Measurements from ENCODE around the gene UMOD. TPM values are rescaled to one million over a fixed set of nuclear protein-coding genes. Genes with fewer than 3 reads are reported as not detected.

UMOD gene
- total RNA-seq, 6 donors from 2014 or later: not detected

DNA sequence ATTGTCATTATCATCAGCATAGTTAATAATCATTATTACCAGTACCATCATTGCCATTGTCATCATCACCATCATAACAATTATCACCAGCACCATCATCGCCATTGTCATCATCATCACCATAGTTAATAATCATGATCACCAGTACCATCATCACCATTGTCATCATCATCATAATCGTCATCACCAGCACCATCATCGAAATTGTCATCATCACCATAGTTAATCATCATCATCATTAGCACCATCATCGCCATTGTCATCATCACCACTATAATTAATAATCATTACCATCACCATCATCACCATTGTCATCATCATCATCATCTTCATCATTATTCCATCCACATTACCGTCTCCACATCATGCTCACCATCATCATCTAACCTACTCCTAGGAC lies 38.5 kb upstream of the UMOD start:
- H3K27me3 ChIP-seq: no peaks in the 10 kb centered on the region
- H3K4me3 ChIP-seq: no peak overlapping the region
- H3K4me1 ChIP-seq: peaks cover 1 to 13% (median 6%) of the 10 kb centered on the region in 4 donors
- ATAC-seq (ENCODE audit: low FRiP score in 2 of 2): no peak
- DNase-seq: no peak
- TF ChIP-seq POLR2A (IDR thresholded peaks at IDR 0.05) (no peak), POLR2AphosphoS5 (IDR thresholded peaks at IDR 0.05) (no peak), EP300 (IDR thresholded peaks at IDR 0.05) (no peak)
- TF ChIP-seq, protein P1, sequence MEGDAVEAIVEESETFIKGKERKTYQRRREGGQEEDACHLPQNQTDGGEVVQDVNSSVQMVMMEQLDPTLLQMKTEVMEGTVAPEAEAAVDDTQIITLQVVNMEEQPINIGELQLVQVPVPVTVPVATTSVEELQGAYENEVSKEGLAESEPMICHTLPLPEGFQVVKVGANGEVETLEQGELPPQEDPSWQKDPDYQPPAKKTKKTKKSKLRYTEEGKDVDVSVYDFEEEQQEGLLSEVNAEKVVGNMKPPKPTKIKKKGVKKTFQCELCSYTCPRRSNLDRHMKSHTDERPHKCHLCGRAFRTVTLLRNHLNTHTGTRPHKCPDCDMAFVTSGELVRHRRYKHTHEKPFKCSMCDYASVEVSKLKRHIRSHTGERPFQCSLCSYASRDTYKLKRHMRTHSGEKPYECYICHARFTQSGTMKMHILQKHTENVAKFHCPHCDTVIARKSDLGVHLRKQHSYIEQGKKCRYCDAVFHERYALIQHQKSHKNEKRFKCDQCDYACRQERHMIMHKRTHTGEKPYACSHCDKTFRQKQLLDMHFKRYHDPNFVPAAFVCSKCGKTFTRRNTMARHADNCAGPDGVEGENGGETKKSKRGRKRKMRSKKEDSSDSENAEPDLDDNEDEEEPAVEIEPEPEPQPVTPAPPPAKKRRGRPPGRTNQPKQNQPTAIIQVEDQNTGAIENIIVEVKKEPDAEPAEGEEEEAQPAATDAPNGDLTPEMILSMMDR (IDR thresholded peaks at IDR 0.05): no peak
- 95% methylated on average over 5 of the region's 5 CpGs for WGBS, 2 donors
- H3K9me3 ChIP-seq: no peaks in the 10 kb centered on the region
- H3K27ac ChIP-seq: no peak overlapping the region
- H3K36me3 ChIP-seq: no peaks in the 10 kb centered on the region

DNA sequence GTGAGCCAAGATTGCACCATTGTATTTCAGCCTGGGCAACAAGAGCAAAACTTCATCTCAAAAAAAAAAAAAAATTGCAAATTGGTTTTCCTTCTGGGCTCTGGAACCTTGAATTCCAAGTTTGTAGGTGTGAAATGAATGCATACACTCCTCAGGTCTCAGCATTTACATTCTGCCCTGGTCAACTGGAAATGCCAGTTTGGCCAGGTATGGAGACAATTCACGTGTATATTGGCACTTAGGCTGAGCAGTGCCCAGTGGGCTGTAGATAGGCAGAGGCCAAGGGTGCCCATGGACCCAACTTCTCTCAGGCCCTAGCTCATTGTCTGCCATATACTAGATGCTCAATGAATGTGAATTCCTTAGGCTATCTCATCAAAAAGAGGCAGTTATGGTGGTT lies 36.3 kb upstream of the UMOD start:
- no peaks in the 10 kb centered on the region for H3K27me3 ChIP-seq
- TF ChIP-seq, protein P1 (IDR thresholded peaks at IDR 0.05): no peak
- TF ChIP-seq POLR2AphosphoS5 (IDR thresholded peaks at IDR 0.05) (no peak), EP300 (IDR thresholded peaks at IDR 0.05) (no peak)
- WGBS, 2 donors: 44 to 92% methylated on average over 1 of the region's 1 CpG
- no peak overlapping the region for H3K4me3 ChIP-seq
- peaks cover 0 to 7% (median 5%) of the 10 kb centered on the region in 4 donors for H3K4me1 ChIP-seq
- H3K36me3 ChIP-seq: no peaks in the 10 kb centered on the region
- H3K27ac ChIP-seq: no peak overlapping the region
- ATAC-seq (ENCODE audit: low FRiP score in 2 of 2) (no peak), DNase-seq (no peak)
- H3K9me3 ChIP-seq: no peaks in the 10 kb centered on the region

DNA sequence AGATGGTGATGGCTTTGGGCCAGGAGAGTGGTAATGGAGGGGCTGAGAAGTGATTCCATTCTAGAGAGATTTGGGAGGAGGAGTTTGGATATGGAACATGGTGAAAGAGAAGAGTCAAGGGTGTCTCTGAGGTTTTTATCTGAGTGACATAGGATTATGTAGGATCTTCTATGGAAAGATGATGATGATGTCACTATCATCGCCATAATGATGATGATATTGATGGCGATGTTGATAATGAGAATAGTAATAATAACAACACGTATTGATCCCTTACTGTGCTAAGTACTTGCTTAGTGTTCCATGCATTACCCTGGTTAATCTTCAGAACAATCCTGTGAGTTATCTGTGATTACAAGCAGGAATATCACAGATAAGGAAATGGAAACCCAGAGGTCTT lies 35.5 kb upstream of the UMOD start:
- H3K27me3 ChIP-seq: no peaks in the 10 kb centered on the region
- 88 to 99% methylated on average over 3 of the region's 3 CpGs for WGBS, 2 donors
- ATAC-seq (ENCODE audit: low FRiP score in 2 of 2): no peak
- H3K36me3 ChIP-seq: no peaks in the 10 kb centered on the region
- H3K9me3 ChIP-seq: no peaks in the 10 kb centered on the region
- H3K27ac ChIP-seq: no peak overlapping the region
- TF ChIP-seq EP300 (IDR thresholded peaks at IDR 0.05): no peak
- TF ChIP-seq, protein P1 (IDR thresholded peaks at IDR 0.05): no peak
- TF ChIP-seq POLR2A (IDR thresholded peaks at IDR 0.05): no peak
- peaks cover 0 to 3% (median 0%) of the 10 kb centered on the region in 4 donors for H3K4me1 ChIP-seq
- no peak overlapping the region for H3K4me3 ChIP-seq
- DNase-seq: no peak

DNA sequence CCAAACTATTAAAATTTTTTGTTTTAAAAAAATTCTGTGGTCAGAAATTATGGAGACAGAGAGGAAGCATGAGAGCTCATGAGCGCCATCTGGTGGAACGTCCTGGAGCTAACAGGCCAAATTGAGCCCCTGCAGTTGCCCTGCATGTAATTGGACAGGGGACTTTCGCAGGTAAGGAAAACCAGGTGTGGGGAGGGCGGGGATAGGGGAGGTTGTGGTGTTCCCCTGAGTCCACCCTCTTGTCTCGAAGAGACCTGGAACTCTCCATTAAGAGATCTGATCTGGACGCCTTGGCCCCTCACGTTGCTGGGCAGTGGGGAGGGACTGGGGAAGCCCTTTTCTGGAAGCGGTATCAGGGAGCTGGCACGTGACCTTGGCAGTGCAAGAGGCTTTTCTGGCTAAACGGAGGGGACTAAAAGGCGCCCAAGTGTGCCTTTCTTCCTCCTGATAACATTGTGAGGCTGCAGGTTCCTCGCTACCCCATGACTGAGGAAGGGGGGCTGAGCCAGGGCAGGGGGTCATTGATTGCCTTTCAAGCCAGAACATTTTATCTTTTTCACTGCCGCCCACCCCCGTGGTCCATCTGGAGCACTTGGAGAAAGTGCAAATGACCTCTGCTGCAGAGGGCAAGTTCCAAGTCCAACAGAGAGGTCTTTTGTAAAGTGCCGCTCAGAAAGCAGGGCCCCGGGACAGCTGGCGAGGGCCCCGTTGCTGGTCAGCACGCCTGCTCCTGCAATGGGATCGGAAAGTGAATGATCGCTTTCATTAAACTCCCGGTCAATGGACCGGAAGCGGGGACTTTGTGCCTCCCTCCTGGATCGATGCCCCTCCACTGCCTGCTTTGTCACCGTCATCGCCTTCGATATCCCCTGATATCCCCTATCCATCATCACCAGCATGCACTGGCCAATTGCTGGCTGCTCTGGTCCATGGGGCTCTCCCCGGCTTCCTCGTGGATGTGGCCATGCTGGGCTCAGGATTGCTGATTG lies 33.6 kb upstream of the UMOD start:
- H3K9me3 ChIP-seq: no peaks in the 10 kb centered on the region
- ATAC-seq (ENCODE audit: low FRiP score in 2 of 2): peak in 1 of 2 donors; percentile 70
- H3K27me3 ChIP-seq: no peaks in the 10 kb centered on the region
- WGBS, 2 donors: 23 to 40% methylated on average over 25 to 30 of the region's 30 CpGs
- no peak overlapping the region for H3K4me3 ChIP-seq
- no peaks in the 10 kb centered on the region for H3K36me3 ChIP-seq
- peak; percentile 51 to 57 for DNase-seq
- TF ChIP-seq, protein P1 (IDR thresholded peaks at IDR 0.05): peak; percentile 40 to 79 (median 54)
- no peak for TF ChIP-seq POLR2A (IDR thresholded peaks at IDR 0.05)
- TF ChIP-seq EP300 (IDR thresholded peaks at IDR 0.05): no peak
- TF ChIP-seq POLR2AphosphoS5 (IDR thresholded peaks at IDR 0.05): no peak
- no peak overlapping the region for H3K27ac ChIP-seq
- H3K4me1 ChIP-seq: peaks cover 0 to 3% (median 0%) of the 10 kb centered on the region in 4 donors

Data from upper lobe of left lung (tissue), 6 donors.